ENCODE measurements around the gene CGN. TPM values are rescaled to one million over a fixed set of nuclear protein-coding genes. Genes with fewer than 3 reads are reported as not detected.

The CGN gene
- total and polyA plus RNA-seq, 2 donors (not counting 1 experiment from before 2014, with no cell fraction given), result 0.17 TPM

DNA sequence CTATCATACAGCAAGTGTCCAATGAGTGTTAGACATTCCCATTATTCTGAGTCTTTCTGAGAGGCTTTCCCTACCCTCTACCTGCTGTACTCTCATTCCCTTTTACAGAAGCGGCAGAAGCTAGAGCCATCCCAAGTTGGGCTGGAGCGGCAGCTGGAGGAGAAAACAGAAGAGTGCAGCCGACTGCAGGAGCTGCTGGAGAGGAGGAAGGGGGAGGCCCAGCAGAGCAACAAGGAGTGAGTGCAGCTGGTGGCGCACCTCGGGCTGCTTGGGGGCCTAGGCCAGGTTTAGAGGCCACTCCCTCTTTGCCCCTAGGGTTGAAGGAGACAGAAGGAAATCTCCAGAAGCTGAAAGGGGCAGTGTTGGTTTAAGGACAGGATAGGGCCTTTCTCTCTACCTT, 12.1 kb downstream of the CGN start:
- no peaks in the 10 kb centered on the region for H4K20me1 ChIP-seq (ENCODE audit: control insufficient read depth, extremely low read depth, insufficient read depth, low read length)
- H3K27ac ChIP-seq (ENCODE audit: insufficient read depth, low read length), result no peak overlapping the region
- no peaks in the 10 kb centered on the region for H3K36me3 ChIP-seq (ENCODE audit: control insufficient read depth, insufficient read depth, low read length)
- H3K4me2 ChIP-seq (ENCODE audit: extremely low read depth, insufficient read depth, low read length), result no peak overlapping the region
- H3K27me3 ChIP-seq (ENCODE audit: control insufficient read depth, insufficient read depth, low read length), result peaks cover 2% of the 10 kb centered on the region
- H3K4me3 ChIP-seq (replicated peaks in 1 of 4; ENCODE audit: control extremely low read depth in 1 of 4, insufficient read depth in 1 of 4, low read depth in 3 of 4, low read length in 4 of 4), result no peak overlapping the region
- TF ChIP-seq, protein P1, sequence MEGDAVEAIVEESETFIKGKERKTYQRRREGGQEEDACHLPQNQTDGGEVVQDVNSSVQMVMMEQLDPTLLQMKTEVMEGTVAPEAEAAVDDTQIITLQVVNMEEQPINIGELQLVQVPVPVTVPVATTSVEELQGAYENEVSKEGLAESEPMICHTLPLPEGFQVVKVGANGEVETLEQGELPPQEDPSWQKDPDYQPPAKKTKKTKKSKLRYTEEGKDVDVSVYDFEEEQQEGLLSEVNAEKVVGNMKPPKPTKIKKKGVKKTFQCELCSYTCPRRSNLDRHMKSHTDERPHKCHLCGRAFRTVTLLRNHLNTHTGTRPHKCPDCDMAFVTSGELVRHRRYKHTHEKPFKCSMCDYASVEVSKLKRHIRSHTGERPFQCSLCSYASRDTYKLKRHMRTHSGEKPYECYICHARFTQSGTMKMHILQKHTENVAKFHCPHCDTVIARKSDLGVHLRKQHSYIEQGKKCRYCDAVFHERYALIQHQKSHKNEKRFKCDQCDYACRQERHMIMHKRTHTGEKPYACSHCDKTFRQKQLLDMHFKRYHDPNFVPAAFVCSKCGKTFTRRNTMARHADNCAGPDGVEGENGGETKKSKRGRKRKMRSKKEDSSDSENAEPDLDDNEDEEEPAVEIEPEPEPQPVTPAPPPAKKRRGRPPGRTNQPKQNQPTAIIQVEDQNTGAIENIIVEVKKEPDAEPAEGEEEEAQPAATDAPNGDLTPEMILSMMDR (conservative IDR thresholded peaks at IDR 0.05 in 1 of 2, IDR thresholded peaks at IDR 0.05 in 1 of 2; ENCODE audit: low read depth in 1 of 2, low read length in 2 of 2), result no peak
- TF ChIP-seq EZH2 (IDR thresholded peaks at IDR 0.05; ENCODE audit: low read length, missing control alignments), result no peak
- H3K4me1 ChIP-seq (ENCODE audit: control insufficient read depth, extremely low read depth, insufficient read depth, low read length), result no peaks in the 10 kb centered on the region
- no peak overlapping the region for H2AFZ ChIP-seq (ENCODE audit: low read length)
- no peaks in the 10 kb centered on the region for H3K79me2 ChIP-seq (ENCODE audit: control insufficient read depth, insufficient read depth, low read length)
- H3K9me3 ChIP-seq (ENCODE audit: control insufficient read depth, insufficient read depth, low read depth, low read length), result no peaks in the 10 kb centered on the region
- H3K9ac ChIP-seq (ENCODE audit: insufficient read depth, low read length), result no peak overlapping the region
- no peak for DNase-seq (ENCODE audit: low read depth in 2 of 2)

DNA sequence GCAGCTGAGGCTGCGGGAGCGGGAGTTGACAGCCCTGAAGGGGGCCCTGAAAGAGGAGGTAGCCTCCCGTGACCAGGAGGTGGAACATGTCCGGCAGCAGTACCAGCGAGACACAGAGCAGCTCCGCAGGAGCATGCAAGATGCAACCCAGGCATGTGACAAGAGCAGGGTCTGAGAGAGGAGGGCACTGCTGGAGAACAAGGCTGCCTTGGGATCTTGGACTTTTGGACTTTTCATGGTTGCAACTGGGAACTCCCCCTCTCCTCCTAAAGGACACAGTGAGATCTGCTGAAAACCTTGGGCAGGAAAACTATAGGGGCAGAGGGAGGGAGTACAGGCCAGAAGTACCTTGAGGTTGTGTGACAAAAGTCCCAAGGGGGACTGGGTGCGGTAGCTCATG, 13.5 kb downstream of the CGN start:
- Histone ChIP-seq H3K9me3 (ENCODE audit: control insufficient read depth, insufficient read depth, low read depth, low read length) (no peaks in the 10 kb centered on the region), H3K27me3 (ENCODE audit: control insufficient read depth, insufficient read depth, low read length) (peaks cover 2% of the 10 kb centered on the region), H3K4me1 (ENCODE audit: control insufficient read depth, extremely low read depth, insufficient read depth, low read length) (no peaks in the 10 kb centered on the region), H3K9ac (ENCODE audit: insufficient read depth, low read length) (no peak overlapping the region), H3K36me3 (ENCODE audit: control insufficient read depth, insufficient read depth, low read length) (no peaks in the 10 kb centered on the region), H3K4me3 (replicated peaks in 1 of 4; ENCODE audit: control extremely low read depth in 1 of 4, insufficient read depth in 1 of 4, low read depth in 3 of 4, low read length in 4 of 4) (no peak overlapping the region), H3K79me2 (ENCODE audit: control insufficient read depth, insufficient read depth, low read length) (no peaks in the 10 kb centered on the region), H3K4me2 (ENCODE audit: extremely low read depth, insufficient read depth, low read length) (no peak overlapping the region), H3K27ac (ENCODE audit: insufficient read depth, low read length) (no peak overlapping the region), H4K20me1 (ENCODE audit: control insufficient read depth, extremely low read depth, insufficient read depth, low read length) (no peaks in the 10 kb centered on the region), H2AFZ (ENCODE audit: low read length) (no peak overlapping the region)
- DNase-seq (ENCODE audit: low read depth in 2 of 2), result no peak
- TF ChIP-seq EZH2 (IDR thresholded peaks at IDR 0.05; ENCODE audit: low read length, missing control alignments), result no peak
- TF ChIP-seq, protein P1 (conservative IDR thresholded peaks at IDR 0.05 in 1 of 2, IDR thresholded peaks at IDR 0.05 in 1 of 2; ENCODE audit: low read depth in 1 of 2, low read length in 2 of 2), result no peak

DNA sequence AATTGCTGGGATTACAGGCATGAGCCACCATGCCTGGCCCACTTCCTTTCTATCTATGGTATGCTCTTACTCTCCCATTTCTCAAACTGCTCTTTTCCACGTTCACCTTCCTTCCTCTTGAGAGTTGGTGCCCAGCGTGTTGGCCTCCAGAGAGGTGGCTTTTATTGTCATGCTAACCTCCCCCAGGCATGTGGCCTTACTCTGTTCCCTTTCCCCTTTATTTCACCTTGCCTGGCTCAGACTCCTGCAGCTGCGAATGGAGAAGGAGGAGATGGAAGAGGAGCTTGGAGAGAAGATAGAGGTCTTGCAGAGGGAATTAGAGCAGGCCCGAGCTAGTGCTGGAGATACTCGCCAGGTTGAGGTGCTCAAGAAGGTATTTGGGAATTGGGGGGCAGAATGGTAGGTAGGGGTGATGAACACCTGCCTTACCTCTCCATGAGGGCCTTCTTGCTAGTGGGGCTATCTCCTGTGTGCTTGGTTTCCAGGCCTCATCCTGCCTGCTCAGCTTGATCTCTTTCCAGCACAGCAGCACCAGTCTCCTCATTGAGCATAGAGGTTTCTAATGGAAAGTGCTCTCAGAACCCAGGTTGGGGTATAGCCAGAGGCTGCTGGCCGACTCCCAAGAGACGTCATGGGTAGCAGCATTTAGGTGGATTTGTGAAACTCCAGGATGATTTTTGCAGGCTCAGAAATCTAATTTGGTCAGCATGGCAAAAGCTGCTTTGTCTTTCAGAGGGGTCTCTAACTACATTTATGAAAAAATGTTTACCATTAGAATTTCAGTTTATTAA, 15.7 kb downstream of the CGN start:
- no peak for DNase-seq (ENCODE audit: low read depth in 2 of 2)
- H3K4me1 ChIP-seq (ENCODE audit: control insufficient read depth, extremely low read depth, insufficient read depth, low read length), result no peaks in the 10 kb centered on the region
- no peak overlapping the region for H3K9ac ChIP-seq (ENCODE audit: insufficient read depth, low read length)
- TF ChIP-seq EZH2 (IDR thresholded peaks at IDR 0.05; ENCODE audit: low read length, missing control alignments), result no peak
- TF ChIP-seq, protein P1 (conservative IDR thresholded peaks at IDR 0.05 in 1 of 2, IDR thresholded peaks at IDR 0.05 in 1 of 2; ENCODE audit: low read depth in 1 of 2, low read length in 2 of 2), result no peak
- H3K27me3 ChIP-seq (ENCODE audit: control insufficient read depth, insufficient read depth, low read length), result no peaks in the 10 kb centered on the region
- H3K4me2 ChIP-seq (ENCODE audit: extremely low read depth, insufficient read depth, low read length), result no peak overlapping the region
- H3K36me3 ChIP-seq (ENCODE audit: control insufficient read depth, insufficient read depth, low read length), result no peaks in the 10 kb centered on the region
- H3K79me2 ChIP-seq (ENCODE audit: control insufficient read depth, insufficient read depth, low read length), result no peaks in the 10 kb centered on the region
- no peak overlapping the region for H2AFZ ChIP-seq (ENCODE audit: low read length)
- no peaks in the 10 kb centered on the region for H3K9me3 ChIP-seq (ENCODE audit: control insufficient read depth, insufficient read depth, low read depth, low read length)
- H3K27ac ChIP-seq (ENCODE audit: insufficient read depth, low read length), result no peak overlapping the region
- no peak overlapping the region for H3K4me3 ChIP-seq (replicated peaks in 1 of 4; ENCODE audit: control extremely low read depth in 1 of 4, insufficient read depth in 1 of 4, low read depth in 3 of 4, low read length in 4 of 4)
- H4K20me1 ChIP-seq (ENCODE audit: control insufficient read depth, extremely low read depth, insufficient read depth, low read length), result no peaks in the 10 kb centered on the region

Measured in fibroblast of lung (primary cell).